Measurements from ENCODE around the gene PCNX2.

DNA sequence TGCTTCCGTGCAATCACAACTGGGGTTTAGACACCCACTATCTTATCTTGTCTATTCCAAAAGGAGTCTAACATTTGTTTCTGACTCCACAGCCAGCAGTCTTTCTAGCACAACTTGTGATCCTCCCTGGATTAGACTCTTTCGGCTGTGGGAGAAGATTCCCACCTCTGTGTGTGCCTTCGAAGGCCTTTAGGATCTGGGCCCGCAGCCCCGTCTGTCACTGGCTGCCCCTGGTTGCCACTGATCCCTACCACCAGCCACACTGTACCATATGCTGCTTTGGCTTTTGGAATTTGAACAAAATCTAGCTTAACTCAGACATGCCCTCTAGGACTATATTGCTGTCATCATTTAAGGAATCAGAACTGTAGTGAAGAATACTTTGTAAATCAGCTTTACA lies 327.1 kb downstream of the PCNX2 start:
- TF ChIP-seq MYC (IDR thresholded peaks at IDR 0.05; ENCODE audit: low read depth, low read length) (no peak), POLR2AphosphoS5 (IDR thresholded peaks at IDR 0.05; ENCODE audit: insufficient read depth, low read depth, low read length) (no peak), POLR2A (IDR thresholded peaks at IDR 0.05; ENCODE audit: low read depth, low read length) (no peak), EZH2 (IDR thresholded peaks at IDR 0.05; ENCODE audit: borderline replicate concordance, low read depth, low read length, severe bottlenecking) (no peak), FOS (IDR thresholded peaks at IDR 0.05; ENCODE audit: borderline replicate concordance, insufficient read depth, low read length) (no peak)
- TF ChIP-seq, protein P1, sequence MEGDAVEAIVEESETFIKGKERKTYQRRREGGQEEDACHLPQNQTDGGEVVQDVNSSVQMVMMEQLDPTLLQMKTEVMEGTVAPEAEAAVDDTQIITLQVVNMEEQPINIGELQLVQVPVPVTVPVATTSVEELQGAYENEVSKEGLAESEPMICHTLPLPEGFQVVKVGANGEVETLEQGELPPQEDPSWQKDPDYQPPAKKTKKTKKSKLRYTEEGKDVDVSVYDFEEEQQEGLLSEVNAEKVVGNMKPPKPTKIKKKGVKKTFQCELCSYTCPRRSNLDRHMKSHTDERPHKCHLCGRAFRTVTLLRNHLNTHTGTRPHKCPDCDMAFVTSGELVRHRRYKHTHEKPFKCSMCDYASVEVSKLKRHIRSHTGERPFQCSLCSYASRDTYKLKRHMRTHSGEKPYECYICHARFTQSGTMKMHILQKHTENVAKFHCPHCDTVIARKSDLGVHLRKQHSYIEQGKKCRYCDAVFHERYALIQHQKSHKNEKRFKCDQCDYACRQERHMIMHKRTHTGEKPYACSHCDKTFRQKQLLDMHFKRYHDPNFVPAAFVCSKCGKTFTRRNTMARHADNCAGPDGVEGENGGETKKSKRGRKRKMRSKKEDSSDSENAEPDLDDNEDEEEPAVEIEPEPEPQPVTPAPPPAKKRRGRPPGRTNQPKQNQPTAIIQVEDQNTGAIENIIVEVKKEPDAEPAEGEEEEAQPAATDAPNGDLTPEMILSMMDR (IDR thresholded peaks at IDR 0.05; ENCODE audit: extremely low read depth in 1 of 2, insufficient read depth in 1 of 2, low read depth in 1 of 2, low read length in 2 of 2), result no peak
- TF ChIP-seq, protein P2, sequence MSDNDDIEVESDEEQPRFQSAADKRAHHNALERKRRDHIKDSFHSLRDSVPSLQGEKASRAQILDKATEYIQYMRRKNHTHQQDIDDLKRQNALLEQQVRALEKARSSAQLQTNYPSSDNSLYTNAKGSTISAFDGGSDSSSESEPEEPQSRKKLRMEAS (IDR thresholded peaks at IDR 0.05; ENCODE audit: insufficient read depth, insufficient read length), result no peak
